HUDEP-2 (cell line): ENCODE measurements around the gene HOXD8.
A peak's percentile ranks its signal among the peaks of the same experiment; 100 is the strongest.

Source experiments
- DNase-seq, 76 experiments: peaks; one replicate each; lab custom pipeline; 2025; ENCODE audit not compliant: unreplicated experiment in 76 of 76; lab: John Stamatoyannopoulos, UW

The HOXD8 gene

GRCh38 chr2:176171351-176172006 is 42.0 kb downstream of the HOXD8 start:
- DNase-seq: no peak

GRCh38 chr2:176172007-176172894 is 42.7 kb downstream of the HOXD8 start:
- no peak for DNase-seq

- DNase-seq: no peak
Measured at GRCh38 chr2:176172895-176173566, 43.5 kb downstream of the HOXD8 start.

GRCh38 chr2:176173567-176174381 is 44.3 kb downstream of the HOXD8 start:
- DNase-seq: no peak

- DNase-seq: no peak
Measured at GRCh38 chr2:176174382-176174823, 44.9 kb downstream of the HOXD8 start.

- DNase-seq: peak in 1 of 76 experiments; percentile 17
Measured at GRCh38 chr2:176174824-176175708, 45.6 kb downstream of the HOXD8 start.

GRCh38 chr2:176175709-176176607 is 46.5 kb downstream of the HOXD8 start:
- no peak for DNase-seq

GRCh38 chr2:176177580-176178037 is 48.1 kb downstream of the HOXD8 start:
- no peak for DNase-seq

- DNase-seq: peak in 2 of 76 experiments; percentile 7 to 17
Measured at GRCh38 chr2:176178038-176178756, 48.7 kb downstream of the HOXD8 start.

GRCh38 chr2:176178757-176179295 is 49.3 kb downstream of the HOXD8 start:
- DNase-seq: no peak

- DNase-seq: no peak
Measured at GRCh38 chr2:176181551-176181950, 52.0 kb downstream of the HOXD8 start.
